Right atrium auricular region (tissue), 2 donors: ENCODE data around the gene SCG3. TPM values are rescaled to one million over a fixed set of nuclear protein-coding genes. Genes with fewer than 3 reads are reported as not detected.

Source experiments
- DNase-seq: peaks from one replicate; pipeline ENCODE4 v3.0.0-alpha.2; 2019; ENCODE audit warnings: low spot score
- H3K27ac ChIP-seq, 2 donors: fragments of 200-600 bp; sonication (generic); 1 replicate in 1 of 2; 2 replicates in 1 of 2; pipeline ENCODE4 v1.5.1; 2016 to 2019
- H3K27me3 ChIP-seq, 2 donors: fragments of 200-600 bp; sonication (generic); one replicate each; pipeline versions ENCODE4 v1.5.1 to v1.6.0; 2017 to 2019
- H3K36me3 ChIP-seq: fragments of 200-600 bp; sonication (generic); one replicate; pipeline ENCODE4 v1.5.1; 2016
- H3K4me1 ChIP-seq, 2 donors: fragments of 200-600 bp; sonication (generic); one replicate each; pipeline versions ENCODE4 v1.5.1 to v1.6.0; 2017 to 2019
- H3K4me3 ChIP-seq, 2 donors: fragments of 200-600 bp; sonication (generic); 1 replicate in 1 of 2; 2 replicates in 1 of 2; pipeline ENCODE4 v1.5.1; 2017 to 2019; ENCODE audit warnings: mild to moderate bottlenecking in 1 of 2, moderate library complexity in 1 of 2
- H3K9me3 ChIP-seq, 2 donors: fragments of 200-600 bp; sonication (generic); one replicate each; pipeline ENCODE4 v1.5.1; 2019
- CTCF ChIP-seq, 2 donors: fragments of 200-600 bp; sonication (generic); IDR thresholded peaks; one replicate each; pipeline ENCODE4 v1.5.1; 2019; ENCODE audit warnings: antibody characterized with exemption in 2 of 2
- total RNA-seq, 2 donors: library from RNA; depleted of rRNA; stranded (reverse); fragments of >200 nt; gene quantifications; one replicate each; pipeline ENCODE4 v1.1.0, GENCODE V29; 2016

The SCG3 gene
- total RNA-seq, 2 donors from 2014 or later, result not detected

DNA sequence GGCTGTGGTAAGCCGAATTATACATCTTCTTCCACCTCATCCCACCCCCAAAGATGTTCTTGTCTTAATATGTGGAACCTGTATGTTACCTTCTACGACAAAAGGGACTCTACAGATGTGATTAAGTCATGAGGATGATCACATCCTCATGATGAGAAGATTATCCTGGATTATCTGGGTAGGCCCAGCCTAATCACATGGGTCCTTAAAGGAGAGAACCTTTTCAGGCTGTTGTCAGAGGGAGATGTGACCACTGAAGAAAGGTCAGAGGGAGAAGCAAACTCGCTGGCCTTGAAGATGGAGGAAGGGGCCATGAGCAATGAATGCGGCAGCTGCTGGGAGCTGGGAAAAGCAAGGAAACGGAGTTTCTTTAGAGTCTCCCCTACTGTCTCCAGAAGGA, 12.9 kb upstream of the SCG3 start:
- H3K27me3 ChIP-seq, result no peaks in the 10 kb centered on the region
- TF ChIP-seq CTCF (IDR thresholded peaks at IDR 0.05), result no peak
- H3K9me3 ChIP-seq, result no peaks in the 10 kb centered on the region
- H3K27ac ChIP-seq, result no peak overlapping the region
- no peak overlapping the region for H3K4me3 ChIP-seq
- no peaks in the 10 kb centered on the region for H3K36me3 ChIP-seq
- H3K4me1 ChIP-seq, result no peaks in the 10 kb centered on the region
- DNase-seq, result no peak

DNA sequence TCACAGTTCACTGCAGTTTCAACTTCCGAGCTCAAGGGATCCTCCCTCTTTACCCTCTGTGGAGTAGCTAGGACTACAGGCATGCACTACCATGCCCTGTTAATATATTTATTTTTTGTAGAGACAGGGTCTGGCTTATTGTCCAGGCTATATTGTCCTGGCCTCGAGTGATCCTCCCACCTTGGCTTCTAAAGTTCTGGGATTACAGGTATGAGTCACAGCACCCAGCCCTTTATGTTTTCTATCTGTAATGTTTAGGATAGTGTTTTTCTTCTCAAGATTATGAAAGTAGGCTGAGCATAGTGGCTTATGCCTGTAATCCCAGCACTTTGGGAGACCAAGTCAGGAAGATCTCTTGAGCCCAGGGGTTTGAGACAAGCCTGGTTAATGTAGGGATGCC, 11.9 kb upstream of the SCG3 start:
- no peak for DNase-seq
- Histone ChIP-seq H3K36me3 (no peaks in the 10 kb centered on the region), H3K4me1 (no peaks in the 10 kb centered on the region), H3K27ac (no peak overlapping the region), H3K27me3 (no peaks in the 10 kb centered on the region), H3K9me3 (no peaks in the 10 kb centered on the region), H3K4me3 (no peak overlapping the region)
- TF ChIP-seq CTCF (IDR thresholded peaks at IDR 0.05), result no peak

DNA sequence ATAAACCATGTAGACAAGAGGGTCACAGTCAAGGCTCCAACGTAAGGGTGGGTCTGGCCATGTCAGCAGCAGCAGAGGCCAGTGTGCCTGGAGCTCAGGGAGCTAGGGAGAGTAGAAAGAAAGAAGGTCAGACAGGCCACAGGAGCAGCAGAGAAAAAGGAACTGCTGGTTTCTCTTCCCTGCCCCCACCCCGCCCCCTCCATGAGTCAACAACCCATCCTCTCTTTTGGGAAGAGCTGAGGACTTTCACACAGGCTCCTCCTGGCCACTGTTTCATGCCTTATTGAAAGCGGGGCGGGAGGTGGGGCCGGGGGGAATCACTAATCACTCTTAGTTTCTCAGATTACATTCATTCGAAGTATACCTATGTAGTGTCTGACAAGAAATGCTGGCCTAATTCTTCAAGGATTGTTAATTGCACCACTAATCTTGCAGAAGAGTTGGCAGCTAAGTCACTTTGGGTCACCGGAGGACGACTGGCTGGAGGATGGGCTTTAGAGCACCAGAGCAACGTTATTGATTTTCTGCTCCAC, 9.1 kb upstream of the SCG3 start:
- Histone ChIP-seq H3K9me3 (no peaks in the 10 kb centered on the region), H3K4me1 (no peaks in the 10 kb centered on the region), H3K36me3 (no peaks in the 10 kb centered on the region), H3K27me3 (no peaks in the 10 kb centered on the region), H3K4me3 (no peak overlapping the region), H3K27ac (no peak overlapping the region)
- TF ChIP-seq CTCF (IDR thresholded peaks at IDR 0.05), result no peak
- no peak for DNase-seq

DNA sequence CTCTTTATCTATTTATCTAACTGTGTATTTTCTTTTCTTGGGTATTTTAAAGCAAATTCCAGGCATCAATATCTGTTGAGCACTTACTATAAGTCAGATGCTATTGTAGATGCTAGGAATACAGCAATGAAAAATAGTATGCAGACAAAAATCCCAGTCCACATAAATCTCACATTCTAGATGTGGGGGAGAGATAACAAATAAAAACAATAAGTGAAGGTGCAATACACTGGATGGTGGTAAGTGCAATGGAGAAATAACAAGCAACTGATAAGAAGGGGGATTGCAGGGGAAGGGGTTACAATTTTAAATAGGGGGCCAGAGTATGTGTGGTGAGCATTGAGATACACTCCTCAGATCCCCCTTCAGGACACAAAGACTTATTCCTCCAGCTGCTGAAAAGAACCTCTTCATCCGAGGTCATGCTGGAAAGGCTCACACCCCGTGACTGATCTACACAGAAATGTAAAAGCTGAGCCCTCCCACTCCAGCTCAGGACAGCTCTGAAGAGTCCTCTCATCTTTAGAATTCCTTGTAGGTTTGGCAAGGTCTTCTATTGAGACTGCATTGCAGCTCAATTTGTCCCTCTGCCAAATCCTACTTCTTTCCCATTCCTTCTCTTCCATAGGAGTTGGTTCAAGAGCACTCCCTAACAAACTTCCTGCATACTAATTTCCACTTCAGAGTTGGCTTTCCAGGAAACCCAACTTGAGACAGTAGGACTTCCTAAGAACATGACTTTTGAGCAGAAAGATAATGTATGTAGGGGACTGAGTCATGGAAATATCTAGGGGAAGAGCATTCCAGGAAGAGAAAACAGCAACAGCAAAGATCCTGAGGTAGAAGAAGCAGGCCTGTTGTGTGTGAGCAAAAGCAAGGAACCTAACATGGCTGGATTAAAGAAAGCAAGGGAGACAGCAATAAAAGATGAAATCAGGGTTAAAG, 8.1 kb upstream of the SCG3 start:
- no peak overlapping the region for H3K27ac ChIP-seq
- H3K4me3 ChIP-seq, result no peak overlapping the region
- H3K4me1 ChIP-seq, result no peaks in the 10 kb centered on the region
- DNase-seq, result no peak
- no peaks in the 10 kb centered on the region for H3K9me3 ChIP-seq
- no peak for TF ChIP-seq CTCF (IDR thresholded peaks at IDR 0.05)
- no peaks in the 10 kb centered on the region for H3K27me3 ChIP-seq
- H3K36me3 ChIP-seq, result no peaks in the 10 kb centered on the region

GRCh38 chr15:51675234-51675633, 6.1 kb upstream of the SCG3 start:
- H3K36me3 ChIP-seq, result no peaks in the 10 kb centered on the region
- no peak overlapping the region for H3K27ac ChIP-seq
- H3K27me3 ChIP-seq, result no peaks in the 10 kb centered on the region
- no peak for TF ChIP-seq CTCF (IDR thresholded peaks at IDR 0.05)
- no peak overlapping the region for H3K4me3 ChIP-seq
- no peaks in the 10 kb centered on the region for H3K4me1 ChIP-seq
- no peak for DNase-seq
- H3K9me3 ChIP-seq, result no peaks in the 10 kb centered on the region
